D341Med (cell line): ENCODE measurements around the gene ARL3.
A peak's percentile ranks its signal among the peaks of the same experiment; 100 is the strongest.

Source experiments
- DNase-seq: peaks from one replicate; pipeline ENCODE4 v3.0.0; 2012; ENCODE audit warnings: low spot score

ARL3 gene

GRCh38 chr10:102650655-102651454, 63.3 kb downstream of the ARL3 start:
- DNase-seq = no peak

GRCh38 chr10:102649797-102650654, 64.2 kb downstream of the ARL3 start:
- no peak for DNase-seq

GRCh38 chr10:102648889-102649796, 65.1 kb downstream of the ARL3 start:
- no peak for DNase-seq

- no peak for DNase-seq
These were observed 65.8 kb downstream of the ARL3 start for GRCh38 chr10:102648269-102648888.

- no peak for DNase-seq
These were observed 66.5 kb downstream of the ARL3 start for GRCh38 chr10:102647443-102648268.

- DNase-seq = no peak
These were observed 67.4 kb downstream of the ARL3 start for GRCh38 chr10:102646610-102647442.

GRCh38 chr10:102645741-102646609, 68.2 kb downstream of the ARL3 start:
- DNase-seq = peak; percentile 61

GRCh38 chr10:102645388-102645740, 68.8 kb downstream of the ARL3 start:
- DNase-seq = no peak

GRCh38 chr10:102644646-102645387, 69.4 kb downstream of the ARL3 start:
- DNase-seq = peak; percentile 77

- peak; percentile 51 for DNase-seq
These were observed 70.0 kb downstream of the ARL3 start, which contains the start of gene TRIM8 for GRCh38 chr10:102644066-102644645. Gene TRIM8 (plus strand): TSS chr10:102644479. CDS start chr10:102644618, 139 bp downstream.

- peak; percentile 53 for DNase-seq
These were observed 70.7 kb downstream of the ARL3 start for GRCh38 chr10:102643336-102644065.

- DNase-seq = no peak
These were observed 71.4 kb downstream of the ARL3 start for GRCh38 chr10:102642736-102643335.

- DNase-seq = peak; percentile 86
These were observed 72.1 kb downstream of the ARL3 start for GRCh38 chr10:102641880-102642735.

- DNase-seq = no peak
These were observed 72.8 kb downstream of the ARL3 start for GRCh38 chr10:102641402-102641801.

GRCh38 chr10:102639537-102639936, 74.7 kb downstream of the ARL3 start:
- no peak for DNase-seq

GRCh38 chr10:102635377-102635776, 78.8 kb downstream of the ARL3 start:
- DNase-seq = no peak
